Uterus (tissue), 2 donors: ENCODE measurements around the gene NRG4.

Source experiments
- CTCF ChIP-seq, 4 experiments: fragments of 200-600 bp in 2 of 4; fragments of 450-650 bp in 2 of 4; sonication (generic) in 2 of 4; IDR thresholded peaks; one replicate each; pipeline ENCODE4 v1.5.1; 2016 to 2019; ENCODE audit warnings: antibody characterized with exemption in 4 of 4, mild to moderate bottlenecking in 2 of 4, moderate library complexity in 1 of 4
- POLR2A ChIP-seq, 2 donors: fragments of 450-650 bp; IDR thresholded peaks; one replicate each; pipeline ENCODE4 v1.6.1; 2016; ENCODE audit warnings: antibody characterized with exemption in 2 of 2, mild to moderate bottlenecking in 1 of 2, moderate library complexity in 1 of 2

- TF ChIP-seq CTCF (IDR thresholded peaks at IDR 0.05) (no peak), POLR2A (IDR thresholded peaks at IDR 0.05) (no peak)
Observed at GRCh38 chr15:76035593-76035992, 23.4 kb upstream of the NRG4 start.
